WERI-Rb-1 (cell line): ENCODE results near the gene IL1R1.

Experiments
- DNase-seq: peaks from one replicate; pipeline ENCODE4 v3.0.0-alpha.2; 2020
- H3K27ac ChIP-seq: fragments of 250-450 bp; sonication (Bioruptor Pico); 2 replicates; pipeline ENCODE4 v1.5.1; 2020; ENCODE audit warnings: mild to moderate bottlenecking, moderate library complexity
- H3K27me3 ChIP-seq: fragments of 250-450 bp; sonication (Bioruptor Pico); 2 replicates; pipeline ENCODE4 v1.5.1; 2021; ENCODE audit warnings: mild to moderate bottlenecking, low read depth, moderate library complexity; ENCODE audit not compliant: insufficient read depth, severe bottlenecking
- H3K36me3 ChIP-seq: fragments of 250-450 bp; sonication (Bioruptor Pico); 2 replicates; pipeline ENCODE4 v1.5.1; 2020; ENCODE audit warnings: mild to moderate bottlenecking, moderate library complexity
- H3K4me3 ChIP-seq: 2 replicates; pipeline ENCODE4 v1.5.1; 2011; ENCODE audit warnings: low read depth, mild to moderate bottlenecking, control low read depth, low read length
- H3K9me3 ChIP-seq: fragments of 250-450 bp; sonication (Bioruptor Pico); 2 replicates; pipeline ENCODE4 v1.5.1; 2021; ENCODE audit warnings: mild to moderate bottlenecking, moderate library complexity; ENCODE audit not compliant: severe bottlenecking
- TF ChIP-seq, protein P1 (sequence below): IDR thresholded peaks from 2 replicates; pipeline ENCODE4 v1.5.1; 2011; ENCODE audit warnings: low read depth, mild to moderate bottlenecking, control low read depth, inconsistent platforms, low read length

IL1R1 gene

DNA sequence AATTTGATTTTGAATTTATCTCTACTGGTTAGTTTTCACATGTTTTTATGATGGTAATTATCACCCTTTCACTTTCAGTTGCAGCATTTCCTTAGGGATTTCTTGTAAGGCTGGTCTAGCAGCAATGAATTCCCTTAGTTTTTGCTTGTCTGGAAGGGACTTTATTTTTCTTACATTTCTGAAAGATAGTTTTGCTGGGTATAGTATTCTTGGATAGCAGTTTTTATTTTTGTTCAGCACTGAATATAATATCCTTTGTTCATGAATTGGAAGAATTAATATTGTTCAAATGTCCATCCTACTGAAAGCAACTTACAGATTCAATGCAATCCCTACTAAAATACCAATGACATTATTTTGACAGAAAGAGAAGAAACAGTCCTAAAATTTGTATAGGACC, 74.5 kb downstream of the IL1R1 start:
- Histone ChIP-seq H3K9me3 (no peaks in the 10 kb centered on the region), H3K27ac (no peak overlapping the region), H3K27me3 (peaks cover 18% of the 10 kb centered on the region), H3K4me3 (no peak overlapping the region), H3K36me3 (no peaks in the 10 kb centered on the region)
- TF ChIP-seq, protein P1, sequence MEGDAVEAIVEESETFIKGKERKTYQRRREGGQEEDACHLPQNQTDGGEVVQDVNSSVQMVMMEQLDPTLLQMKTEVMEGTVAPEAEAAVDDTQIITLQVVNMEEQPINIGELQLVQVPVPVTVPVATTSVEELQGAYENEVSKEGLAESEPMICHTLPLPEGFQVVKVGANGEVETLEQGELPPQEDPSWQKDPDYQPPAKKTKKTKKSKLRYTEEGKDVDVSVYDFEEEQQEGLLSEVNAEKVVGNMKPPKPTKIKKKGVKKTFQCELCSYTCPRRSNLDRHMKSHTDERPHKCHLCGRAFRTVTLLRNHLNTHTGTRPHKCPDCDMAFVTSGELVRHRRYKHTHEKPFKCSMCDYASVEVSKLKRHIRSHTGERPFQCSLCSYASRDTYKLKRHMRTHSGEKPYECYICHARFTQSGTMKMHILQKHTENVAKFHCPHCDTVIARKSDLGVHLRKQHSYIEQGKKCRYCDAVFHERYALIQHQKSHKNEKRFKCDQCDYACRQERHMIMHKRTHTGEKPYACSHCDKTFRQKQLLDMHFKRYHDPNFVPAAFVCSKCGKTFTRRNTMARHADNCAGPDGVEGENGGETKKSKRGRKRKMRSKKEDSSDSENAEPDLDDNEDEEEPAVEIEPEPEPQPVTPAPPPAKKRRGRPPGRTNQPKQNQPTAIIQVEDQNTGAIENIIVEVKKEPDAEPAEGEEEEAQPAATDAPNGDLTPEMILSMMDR = no peak
- no peak for DNase-seq

DNA sequence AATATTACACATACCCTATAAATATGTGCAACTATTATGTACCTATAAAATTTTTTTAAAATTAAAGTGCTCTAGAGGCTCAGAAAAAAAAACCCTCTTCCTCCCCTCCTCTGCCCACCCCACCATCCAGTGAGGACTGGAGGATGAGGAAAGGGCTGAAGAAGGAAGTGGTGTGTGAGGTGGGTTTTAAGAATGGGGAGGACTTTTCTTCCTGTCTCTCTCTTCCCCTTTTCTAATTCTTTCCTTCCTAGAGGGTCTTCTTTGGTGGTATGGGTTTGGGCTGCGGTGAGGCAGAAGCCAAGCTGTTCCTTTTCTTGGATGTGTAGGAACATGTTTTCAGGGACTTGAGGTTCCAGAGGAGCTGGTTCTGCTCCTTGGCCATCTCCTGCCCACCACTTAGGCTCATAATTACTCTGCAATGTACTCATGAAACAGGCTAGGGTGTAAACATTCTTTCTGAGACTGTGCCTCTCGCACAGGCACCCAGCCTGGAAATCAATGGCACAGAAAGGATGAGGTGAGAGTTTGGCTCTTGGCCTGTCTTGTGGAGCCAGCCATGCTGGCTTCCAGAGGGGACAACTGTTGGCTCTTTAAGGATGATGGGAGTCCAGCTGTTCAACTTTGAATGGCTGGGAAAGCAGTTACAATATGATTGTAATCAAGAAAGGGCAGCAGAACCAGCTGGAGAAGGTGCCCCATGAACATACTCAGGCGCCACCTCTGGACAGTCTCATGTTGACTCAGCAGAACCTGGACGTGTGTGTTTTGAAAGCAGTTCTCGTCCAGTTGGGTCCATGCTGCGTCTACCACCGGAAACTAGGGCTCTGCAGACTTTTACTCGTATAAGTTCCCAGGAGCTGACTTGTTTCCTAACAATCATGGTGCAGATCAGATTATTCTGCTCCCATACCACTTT, 82.5 kb downstream of the IL1R1 start:
- Histone ChIP-seq H3K4me3 (no peak overlapping the region), H3K9me3 (no peaks in the 10 kb centered on the region), H3K27ac (no peak overlapping the region), H3K36me3 (no peaks in the 10 kb centered on the region), H3K27me3 (peaks cover 76% of the 10 kb centered on the region)
- TF ChIP-seq, protein P1 = no peak
- DNase-seq = no peak

DNA sequence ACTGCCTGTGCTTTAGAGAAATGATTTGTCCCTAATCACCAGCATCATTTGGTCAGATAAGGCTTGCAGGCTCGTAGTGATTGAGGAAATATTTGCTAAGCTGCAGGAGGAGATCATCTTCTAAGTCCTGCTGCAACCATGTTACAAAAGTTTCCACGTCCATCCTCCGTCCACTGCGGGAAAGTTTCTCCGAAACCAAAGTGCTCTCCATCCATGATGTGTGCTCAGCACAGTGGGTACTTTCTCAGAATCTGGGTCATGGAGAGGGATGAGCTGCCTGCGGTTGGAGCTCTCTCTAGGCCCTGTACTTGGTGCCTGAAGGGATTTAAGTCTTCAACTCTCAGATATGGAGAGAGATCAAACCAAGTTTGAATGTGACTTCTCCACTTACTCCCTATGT, 83.6 kb downstream of the IL1R1 start:
- H3K36me3 ChIP-seq = no peaks in the 10 kb centered on the region
- no peak overlapping the region for H3K27ac ChIP-seq
- no peak overlapping the region for H3K4me3 ChIP-seq
- DNase-seq = no peak
- H3K9me3 ChIP-seq = no peaks in the 10 kb centered on the region
- TF ChIP-seq, protein P1 = no peak
- H3K27me3 ChIP-seq = peaks cover 86% of the 10 kb centered on the region

DNA sequence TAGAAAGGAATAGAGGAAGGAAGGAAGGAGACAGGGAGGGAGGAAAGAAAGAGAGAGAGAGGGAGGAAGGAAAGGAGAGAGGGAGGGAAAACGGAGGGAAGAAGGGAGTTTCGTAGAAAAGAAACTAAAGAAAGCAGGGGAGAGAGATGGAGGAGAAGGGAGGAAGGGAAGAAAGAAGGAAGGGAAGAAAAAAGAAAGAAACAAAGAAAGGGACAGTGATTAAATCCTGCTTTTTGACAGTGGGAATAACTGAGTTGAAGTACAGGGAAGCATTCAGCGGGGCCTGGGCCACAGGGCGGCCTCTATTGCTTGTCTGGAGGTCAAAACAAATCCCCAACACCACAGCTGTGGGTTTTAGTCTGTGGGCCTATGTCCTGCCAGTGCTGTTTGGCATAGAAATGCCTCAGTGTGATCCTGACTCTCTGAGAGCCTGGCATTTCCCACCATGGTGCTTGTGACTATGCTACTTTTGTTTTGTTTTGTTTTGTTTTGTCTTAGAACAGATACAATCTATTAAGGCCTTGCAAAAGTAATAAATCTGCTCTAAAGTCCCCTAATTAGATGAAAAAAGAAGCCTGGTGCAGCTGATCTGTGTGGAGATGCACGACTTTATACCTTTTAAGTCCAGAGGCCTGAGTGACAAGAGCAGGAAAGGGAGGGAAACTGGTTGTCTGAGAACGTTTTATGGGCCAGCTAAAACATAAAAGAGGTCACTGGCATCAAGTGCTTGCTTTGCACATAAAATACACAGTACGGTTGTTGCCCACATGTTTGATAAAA, 84.3 kb downstream of the IL1R1 start:
- no peaks in the 10 kb centered on the region for H3K9me3 ChIP-seq
- no peak overlapping the region for H3K4me3 ChIP-seq
- H3K27me3 ChIP-seq = peaks cover 85% of the 10 kb centered on the region
- H3K27ac ChIP-seq = no peak overlapping the region
- DNase-seq = no peak
- TF ChIP-seq, protein P1 = no peak
- no peaks in the 10 kb centered on the region for H3K36me3 ChIP-seq

- Histone ChIP-seq H3K36me3 (no peaks in the 10 kb centered on the region), H3K4me3 (no peak overlapping the region), H3K27ac (no peak overlapping the region), H3K27me3 (peaks cover 84% of the 10 kb centered on the region), H3K9me3 (no peaks in the 10 kb centered on the region)
- DNase-seq = no peak
- TF ChIP-seq, protein P1 = no peak
Observed at GRCh38 chr2:102229141-102229769, 86.7 kb downstream of the IL1R1 start.
